ENCODE results near the gene SCGN. TPM values are rescaled to one million over a fixed set of nuclear protein-coding genes. Genes with fewer than 3 reads are reported as not detected.

SCGN gene
- total RNA-seq, 1 donor from 2014 or later: 0.85 TPM

- Mint-ChIP-seq H3K9me3 (ENCODE audit: unreplicated experiment) (no peaks in the 10 kb centered on the region), H3K27ac (ENCODE audit: unreplicated experiment) (no peak overlapping the region), H3K4me1 (ENCODE audit: unreplicated experiment) (peaks cover 13% of the 10 kb centered on the region), H3K27me3 (ENCODE audit: unreplicated experiment) (peaks cover 3% of the 10 kb centered on the region), H3K4me3 (ENCODE audit: unreplicated experiment) (no peak overlapping the region), H3K36me3 (ENCODE audit: low read depth, unreplicated experiment) (no peaks in the 10 kb centered on the region)
- TF ChIP-seq CTCF (IDR thresholded peaks at IDR 0.05; ENCODE audit: unreplicated experiment): no peak
- no peak for DNase-seq (ENCODE audit: low spot score)
Observed at GRCh38 chr6:25659633-25660368, 7.8 kb downstream of the SCGN start.

GRCh38 chr6:25660512-25660911 lies 8.5 kb downstream of the SCGN start:
- H3K9me3 Mint-ChIP-seq (ENCODE audit: unreplicated experiment): no peaks in the 10 kb centered on the region
- no peak for TF ChIP-seq CTCF (IDR thresholded peaks at IDR 0.05; ENCODE audit: unreplicated experiment)
- H3K4me3 Mint-ChIP-seq (ENCODE audit: unreplicated experiment): no peak overlapping the region
- H3K36me3 Mint-ChIP-seq (ENCODE audit: low read depth, unreplicated experiment): no peaks in the 10 kb centered on the region
- H3K27me3 Mint-ChIP-seq (ENCODE audit: unreplicated experiment): peaks cover 3% of the 10 kb centered on the region
- DNase-seq (ENCODE audit: low spot score): no peak
- H3K27ac Mint-ChIP-seq (ENCODE audit: unreplicated experiment): no peak overlapping the region
- H3K4me1 Mint-ChIP-seq (ENCODE audit: unreplicated experiment): peaks cover 13% of the 10 kb centered on the region

GRCh38 chr6:25661129-25661779 lies 9.2 kb downstream of the SCGN start:
- no peak for TF ChIP-seq CTCF (IDR thresholded peaks at IDR 0.05; ENCODE audit: unreplicated experiment)
- Mint-ChIP-seq H3K27me3 (ENCODE audit: unreplicated experiment) (peaks cover 3% of the 10 kb centered on the region), H3K9me3 (ENCODE audit: unreplicated experiment) (no peaks in the 10 kb centered on the region), H3K4me1 (ENCODE audit: unreplicated experiment) (peaks cover 13% of the 10 kb centered on the region), H3K4me3 (ENCODE audit: unreplicated experiment) (no peak overlapping the region), H3K27ac (ENCODE audit: unreplicated experiment) (no peak overlapping the region), H3K36me3 (ENCODE audit: low read depth, unreplicated experiment) (no peaks in the 10 kb centered on the region)
- no peak for DNase-seq (ENCODE audit: low spot score)

GRCh38 chr6:25665455-25665854 lies 13.4 kb downstream of the SCGN start:
- no peak for DNase-seq (ENCODE audit: low spot score)
- peaks cover 1% of the 10 kb centered on the region for H3K27me3 Mint-ChIP-seq (ENCODE audit: unreplicated experiment)
- H3K9me3 Mint-ChIP-seq (ENCODE audit: unreplicated experiment): no peaks in the 10 kb centered on the region
- TF ChIP-seq CTCF (IDR thresholded peaks at IDR 0.05; ENCODE audit: unreplicated experiment): no peak
- H3K4me3 Mint-ChIP-seq (ENCODE audit: unreplicated experiment): no peak overlapping the region
- no peak overlapping the region for H3K27ac Mint-ChIP-seq (ENCODE audit: unreplicated experiment)
- H3K36me3 Mint-ChIP-seq (ENCODE audit: low read depth, unreplicated experiment): no peaks in the 10 kb centered on the region
- peaks cover 15% of the 10 kb centered on the region for H3K4me1 Mint-ChIP-seq (ENCODE audit: unreplicated experiment)

GRCh38 chr6:25669413-25669812 lies 17.4 kb downstream of the SCGN start:
- H3K27ac Mint-ChIP-seq (ENCODE audit: unreplicated experiment): no peak overlapping the region
- TF ChIP-seq CTCF (IDR thresholded peaks at IDR 0.05; ENCODE audit: unreplicated experiment): no peak
- H3K9me3 Mint-ChIP-seq (ENCODE audit: unreplicated experiment): no peaks in the 10 kb centered on the region
- H3K36me3 Mint-ChIP-seq (ENCODE audit: low read depth, unreplicated experiment): no peaks in the 10 kb centered on the region
- no peaks in the 10 kb centered on the region for H3K27me3 Mint-ChIP-seq (ENCODE audit: unreplicated experiment)
- no peak overlapping the region for H3K4me3 Mint-ChIP-seq (ENCODE audit: unreplicated experiment)
- no peak for DNase-seq (ENCODE audit: low spot score)
- peaks cover 14% of the 10 kb centered on the region for H3K4me1 Mint-ChIP-seq (ENCODE audit: unreplicated experiment)

All from endothelial cell (in vitro differentiated cells).